ENCODE measurements around the gene RFNG. TPM values are rescaled to one million over a fixed set of nuclear protein-coding genes. Genes with fewer than 3 reads are reported as not detected.

Gene RFNG
- polyA plus RNA-seq, 1 experiment = 11.8 TPM

GRCh38 chr17:82012640-82013295, 38.8 kb downstream of the RFNG start:
- DNase-seq (ENCODE audit: low read depth, low spot score) = no peak
- Histone ChIP-seq H3K4me3 (ENCODE audit: low read depth, low read length) (no peak overlapping the region), H3K9me3 (ENCODE audit: control insufficient read depth, insufficient read depth, low read length) (no peaks in the 10 kb centered on the region; the same call in 1 of the 2 replicates), H3K27ac (ENCODE audit: low read depth, low read length) (no peak overlapping the region), H3K27me3 (ENCODE audit: control insufficient read depth, insufficient read depth, low read length) (no peaks in the 10 kb centered on the region)
- CTCF ChIA-PET = no interaction called here
- TF ChIP-seq CTCF (IDR thresholded peaks at IDR 0.05; ENCODE audit: low read depth, low read length) = no peak
- POLR2A ChIA-PET = no interaction called here

DNA sequence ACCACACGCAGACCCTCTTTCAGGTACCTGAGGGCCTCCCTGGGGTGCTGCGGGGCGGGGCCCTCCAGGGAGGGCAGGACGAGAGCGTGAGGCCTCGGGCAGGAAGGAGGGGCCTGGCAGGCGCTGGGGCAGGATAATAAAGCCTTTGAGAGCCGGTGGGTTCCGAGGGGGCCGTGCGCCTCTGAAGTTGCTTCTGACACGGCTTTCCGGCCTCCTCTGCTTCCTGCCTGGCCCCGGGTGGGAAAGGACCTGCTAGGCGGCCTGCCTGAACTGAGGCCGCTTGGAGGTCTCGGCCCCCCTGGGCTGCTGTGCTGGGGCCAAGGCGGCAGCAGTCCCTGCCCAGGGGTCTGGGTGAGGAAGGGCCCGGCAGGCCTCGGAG, 39.4 kb downstream of the RFNG start:
- no peak for DNase-seq (ENCODE audit: low read depth, low spot score)
- TF ChIP-seq CTCF (IDR thresholded peaks at IDR 0.05; ENCODE audit: low read depth, low read length) = no peak
- ChIA-PET POLR2A (no interaction called here), CTCF (no interaction called here)
- Histone ChIP-seq H3K9me3 (ENCODE audit: control insufficient read depth, insufficient read depth, low read length) (no peaks in the 10 kb centered on the region; the same call in 1 of the 2 replicates), H3K27ac (ENCODE audit: low read depth, low read length) (no peak overlapping the region), H3K4me3 (ENCODE audit: low read depth, low read length) (no peak overlapping the region), H3K27me3 (ENCODE audit: control insufficient read depth, insufficient read depth, low read length) (no peaks in the 10 kb centered on the region)

DNA sequence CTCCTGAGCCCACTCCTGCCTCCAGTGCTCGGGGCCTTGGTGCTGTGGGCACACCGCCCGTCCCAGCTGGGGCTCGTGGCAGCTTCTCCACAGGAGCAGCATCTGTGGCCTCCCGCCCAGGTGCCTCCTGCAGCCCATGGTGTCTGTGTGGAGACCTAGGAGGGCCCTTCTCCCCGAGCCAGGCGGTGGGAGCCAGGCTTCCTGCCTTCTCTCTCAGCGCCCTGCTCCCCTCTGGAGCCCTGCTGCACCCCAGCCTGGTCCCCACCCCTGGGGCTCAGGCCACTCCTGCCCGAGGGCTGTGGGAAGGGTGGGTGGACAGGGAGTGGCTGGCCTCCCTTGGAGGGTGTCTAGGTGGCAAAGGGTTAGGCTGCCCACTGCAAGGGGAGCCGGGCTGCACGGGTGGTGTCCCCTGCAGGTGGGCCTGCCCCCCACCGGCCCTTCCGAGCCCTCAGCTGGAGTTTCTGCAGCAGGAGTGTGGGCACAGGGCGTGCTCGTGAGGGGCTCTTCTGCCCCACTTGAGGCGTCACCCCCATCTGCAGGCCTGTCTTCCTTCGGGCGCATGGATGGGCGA, 39.9 kb downstream of the RFNG start:
- POLR2A ChIA-PET = no interaction called here
- DNase-seq (ENCODE audit: low read depth, low spot score) = no peak
- Histone ChIP-seq H3K4me3 (ENCODE audit: low read depth, low read length) (no peak overlapping the region), H3K27me3 (ENCODE audit: control insufficient read depth, insufficient read depth, low read length) (no peaks in the 10 kb centered on the region), H3K27ac (ENCODE audit: low read depth, low read length) (no peak overlapping the region), H3K9me3 (ENCODE audit: control insufficient read depth, insufficient read depth, low read length) (no peaks in the 10 kb centered on the region; the same call in 1 of the 2 replicates)
- no peak for TF ChIP-seq CTCF (IDR thresholded peaks at IDR 0.05; ENCODE audit: low read depth, low read length)
- CTCF ChIA-PET = no interaction called here

- H3K27me3 ChIP-seq (ENCODE audit: control insufficient read depth, insufficient read depth, low read length) = no peaks in the 10 kb centered on the region
- CTCF ChIA-PET = interaction anchor here (0.6 to 1.7 kb wide), 3 partner anchors 46 to 51 kb away, joined by 3 to 8 read pairs (median 5); partner anchors contain the start of gene NOTUM
- POLR2A ChIA-PET = no interaction called here
- H3K4me3 ChIP-seq (ENCODE audit: low read depth, low read length) = no peak overlapping the region
- no peak overlapping the region for H3K27ac ChIP-seq (ENCODE audit: low read depth, low read length)
- no peaks in the 10 kb centered on the region; the same call in 1 of the 2 replicates for H3K9me3 ChIP-seq (ENCODE audit: control insufficient read depth, insufficient read depth, low read length)
- no peak for TF ChIP-seq CTCF (IDR thresholded peaks at IDR 0.05; ENCODE audit: low read depth, low read length)
- DNase-seq (ENCODE audit: low read depth, low spot score) = no peak
Measured at GRCh38 chr17:82010575-82011525, 40.8 kb downstream of the RFNG start.
